ENCODE measurements around the gene MAP4K2.

DNA sequence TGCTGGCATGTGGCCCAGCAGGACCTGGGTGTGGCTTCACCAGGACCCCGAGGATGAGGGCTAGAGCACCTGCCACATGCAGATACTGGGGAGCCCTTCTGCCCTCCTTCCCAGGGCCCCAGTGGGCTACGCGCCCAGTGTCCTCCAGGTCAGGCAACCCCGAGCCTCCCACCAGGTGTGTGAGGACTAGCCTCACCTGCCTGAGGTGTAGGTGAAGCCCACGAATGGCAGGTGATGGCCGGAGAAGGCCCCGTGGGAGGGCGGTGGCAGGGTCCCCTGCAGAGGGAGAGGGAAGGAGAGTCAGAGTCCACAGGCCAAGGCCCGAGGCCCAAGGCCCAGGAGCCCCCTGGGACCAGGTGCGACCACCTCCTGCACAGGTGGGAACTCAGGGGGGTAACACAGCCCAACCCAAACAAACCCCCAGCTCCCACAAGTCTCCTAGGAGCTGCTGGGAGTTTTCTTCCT is 34.9 kb upstream of the MAP4K2 start:
- TF ChIP-seq BHLHE40 (IDR thresholded peaks at IDR 0.05; ENCODE audit: borderline replicate concordance) (no peak), FOXK2 (IDR thresholded peaks at IDR 0.05) (no peak), FOXA1 (IDR thresholded peaks at IDR 0.05) (no peak)
